NOMO-1 treated with dmso at 0.1 percent for 144 hours (cell line): ENCODE measurements around the gene SLC7A8.
A peak's percentile ranks its signal among the peaks of the same experiment; 100 is the strongest.

Experiments used
- DNase-seq: peaks from one replicate; lab custom pipeline; 2025; ENCODE audit not compliant: unreplicated experiment; lab: John Stamatoyannopoulos, UW

Gene SLC7A8

GRCh38 chr14:23160924-23161522 lies 22.4 kb downstream of the SLC7A8 start:
- DNase-seq: peak; percentile 40

- no peak for DNase-seq
Observed at GRCh38 chr14:23159532-23159931, 23.9 kb downstream of the SLC7A8 start.

GRCh38 chr14:23158779-23159178 lies 24.7 kb downstream of the SLC7A8 start:
- DNase-seq: no peak

GRCh38 chr14:23154964-23155587 lies 28.4 kb downstream of the SLC7A8 start:
- no peak for DNase-seq

GRCh38 chr14:23153851-23154796 lies 29.3 kb downstream of the SLC7A8 start:
- DNase-seq: peak; percentile 74

- DNase-seq: no peak
Observed at GRCh38 chr14:23151342-23151741, 32.1 kb downstream of the SLC7A8 start.

- DNase-seq: no peak
Observed at GRCh38 chr14:23149745-23150144, 33.7 kb downstream of the SLC7A8 start.

- no peak for DNase-seq
Observed at GRCh38 chr14:23148591-23149249, 34.7 kb downstream of the SLC7A8 start.

- DNase-seq: no peak
Observed at GRCh38 chr14:23147676-23148075, 35.8 kb downstream of the SLC7A8 start.

GRCh38 chr14:23146980-23147379 lies 36.5 kb downstream of the SLC7A8 start:
- no peak for DNase-seq

- DNase-seq: no peak
Observed at GRCh38 chr14:23146351-23146910, 37.0 kb downstream of the SLC7A8 start.

- DNase-seq: no peak
Observed at GRCh38 chr14:23145794-23146350, 37.6 kb downstream of the SLC7A8 start.

GRCh38 chr14:23143911-23144310 lies 39.5 kb downstream of the SLC7A8 start:
- no peak for DNase-seq

GRCh38 chr14:23142826-23143225 lies 40.6 kb downstream of the SLC7A8 start:
- no peak for DNase-seq

- DNase-seq: no peak
Observed at GRCh38 chr14:23141706-23142444, 41.6 kb downstream of the SLC7A8 start.

GRCh38 chr14:23140371-23140770 lies 43.1 kb downstream of the SLC7A8 start:
- DNase-seq: no peak

- no peak for DNase-seq
Observed at GRCh38 chr14:23139874-23140273, 43.6 kb downstream of the SLC7A8 start.

GRCh38 chr14:23137813-23138535 lies 45.5 kb downstream of the SLC7A8 start:
- DNase-seq: no peak

GRCh38 chr14:23137192-23137812 lies 46.2 kb downstream of the SLC7A8 start:
- no peak for DNase-seq
